SH-SY5Y (cell line): ENCODE results near the gene SDSL.

Experiments used
- GATA2 ChIP-seq: IDR thresholded peaks from 2 replicates; pipeline ENCODE4 v1.6.1; 2011; ENCODE audit warnings: mild to moderate bottlenecking, low read depth, low read length
- GATA3 ChIP-seq: IDR thresholded peaks from 2 replicates; pipeline ENCODE4 v1.6.1; 2011; ENCODE audit warnings: low read depth, mild to moderate bottlenecking, low read length, moderate library complexity

The SDSL gene

GRCh38 chr12:113401066-113402000, 20.8 kb upstream of the SDSL start:
- TF ChIP-seq GATA3 = no peak
- TF ChIP-seq GATA2 = no peak

- no peak for TF ChIP-seq GATA3
- TF ChIP-seq GATA2 = no peak
These were observed 19.5 kb upstream of the SDSL start for GRCh38 chr12:113402586-113403260.

- TF ChIP-seq GATA3 = no peak
- no peak for TF ChIP-seq GATA2
These were observed 18.5 kb upstream of the SDSL start, which contains the start of gene SDS for GRCh38 chr12:113403435-113404415. TSS of gene SDS (minus strand) at chr12:113403887. CDS start at chr12:113399708, 4,179 bp downstream.

- TF ChIP-seq GATA2 (no peak), GATA3 (no peak)
These were observed 16.5 kb upstream of the SDSL start for GRCh38 chr12:113405694-113406093.

GRCh38 chr12:113407931-113408600, 14.1 kb upstream of the SDSL start:
- TF ChIP-seq GATA2 (no peak), GATA3 (no peak)

- TF ChIP-seq GATA2 (no peak), GATA3 (no peak)
These were observed 13.4 kb upstream of the SDSL start for GRCh38 chr12:113408756-113409298.

GRCh38 chr12:113409462-113410124, 12.6 kb upstream of the SDSL start:
- TF ChIP-seq GATA3 = no peak
- TF ChIP-seq GATA2 = no peak

- TF ChIP-seq GATA2 (no peak), GATA3 (no peak)
These were observed 8.7 kb upstream of the SDSL start for GRCh38 chr12:113413488-113413939.

- no peak for TF ChIP-seq GATA2
- no peak for TF ChIP-seq GATA3
These were observed 7.6 kb upstream of the SDSL start for GRCh38 chr12:113414519-113415038.

GRCh38 chr12:113416091-113416754, 6.0 kb upstream of the SDSL start:
- TF ChIP-seq GATA3 (no peak), GATA2 (no peak)

- no peak for TF ChIP-seq GATA2
- no peak for TF ChIP-seq GATA3
These were observed 3.8 kb upstream of the SDSL start for GRCh38 chr12:113418213-113418879.
